Type B pancreatic cell (in vitro differentiated cells): Measurements from ENCODE around the gene MPND. TPM values are rescaled to one million over a fixed set of nuclear protein-coding genes. Genes with fewer than 3 reads are reported as not detected.

Experiments
- DNase-seq: peaks from one replicate; pipeline ENCODE4 v3.0.0; 2021; ENCODE audit warnings: mixed read lengths; ENCODE audit not compliant: unreplicated experiment; ENCODE audit errors: extremely low spot score
- H3K27ac Mint-ChIP-seq: 2 replicates; pipeline ENCODE4 v1.8.0; 2021; ENCODE audit warnings: mild to moderate bottlenecking, mixed read lengths
- H3K27me3 Mint-ChIP-seq: 2 replicates; pipeline ENCODE4 v1.8.0; 2021; ENCODE audit warnings: mixed read lengths
- H3K36me3 Mint-ChIP-seq: 2 replicates; pipeline ENCODE4 v1.8.0; 2021; ENCODE audit warnings: mixed read lengths
- H3K4me1 Mint-ChIP-seq: one replicate; pipeline ENCODE4 v1.8.0; 2021; ENCODE audit warnings: mixed read lengths; ENCODE audit not compliant: unreplicated experiment
- H3K4me3 Mint-ChIP-seq: 2 replicates; pipeline ENCODE4 v1.8.0; 2021; ENCODE audit warnings: mild to moderate bottlenecking, mixed read lengths
- H3K9me3 Mint-ChIP-seq: 2 replicates; pipeline ENCODE4 v1.8.0; 2021; ENCODE audit warnings: mixed read lengths
- CTCF ChIP-seq: fragments of 200-600 bp; sonication (generic); conservative IDR thresholded peaks from 2 replicates; pipeline ENCODE4 v1.5.0; 2021; ENCODE audit warnings: antibody characterized with exemption, mild to moderate bottlenecking
- total RNA-seq: library from RNA; stranded (reverse); gene quantifications from 2 replicates; pipeline ENCODE4 v1.2.1, GENCODE V29; 2021; ENCODE audit warnings: low replicate concordance

Gene MPND
- total RNA-seq, 1 donor from 2014 or later: 43.6 TPM

GRCh38 chr19:4362831-4363545 lies 19.6 kb downstream of the MPND start:
- Mint-ChIP-seq H3K27me3 (no peaks in the 10 kb centered on the region), H3K36me3 (no peaks in the 10 kb centered on the region), H3K9me3 (no peaks in the 10 kb centered on the region), H3K4me1 (peaks cover 3% of the 10 kb centered on the region), H3K4me3 (no peak overlapping the region), H3K27ac (no peak overlapping the region)
- peak; percentile 24 for TF ChIP-seq CTCF
- DNase-seq: no peak

GRCh38 chr19:4363571-4364304 lies 20.4 kb downstream of the MPND start:
- no peak for TF ChIP-seq CTCF
- no peaks in the 10 kb centered on the region for H3K9me3 Mint-ChIP-seq
- peaks cover 7% of the 10 kb centered on the region for H3K4me1 Mint-ChIP-seq
- H3K36me3 Mint-ChIP-seq: no peaks in the 10 kb centered on the region
- no peak overlapping the region for H3K4me3 Mint-ChIP-seq
- H3K27me3 Mint-ChIP-seq: no peaks in the 10 kb centered on the region
- DNase-seq: no peak
- no peak overlapping the region for H3K27ac Mint-ChIP-seq

DNA sequence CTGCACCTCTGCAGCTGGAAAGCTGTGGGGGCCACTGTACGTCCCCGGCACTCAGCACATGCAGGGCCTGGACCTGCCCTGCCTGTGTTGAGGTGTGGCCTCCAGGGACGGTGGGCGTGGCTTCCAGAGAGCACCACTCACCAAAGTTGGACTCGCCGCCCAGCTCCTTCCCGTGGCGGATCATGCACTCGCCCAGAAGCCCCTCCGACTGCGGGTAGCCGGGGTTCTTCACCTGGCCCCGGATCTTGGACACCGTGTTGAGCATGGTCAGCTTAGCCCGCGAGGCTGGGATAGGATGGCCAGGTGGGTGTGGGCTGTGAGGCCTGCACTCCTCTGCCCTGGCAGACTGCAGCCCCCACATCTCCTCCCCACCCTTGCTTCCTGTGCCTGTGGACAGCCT lies 22.0 kb downstream of the MPND start:
- DNase-seq: no peak
- H3K27me3 Mint-ChIP-seq: no peaks in the 10 kb centered on the region
- no peaks in the 10 kb centered on the region for H3K36me3 Mint-ChIP-seq
- no peak overlapping the region for H3K4me3 Mint-ChIP-seq
- TF ChIP-seq CTCF: no peak
- no peak overlapping the region for H3K27ac Mint-ChIP-seq
- H3K9me3 Mint-ChIP-seq: no peaks in the 10 kb centered on the region
- H3K4me1 Mint-ChIP-seq: peaks cover 11% of the 10 kb centered on the region

GRCh38 chr19:4365791-4366665 lies 22.7 kb downstream of the MPND start:
- Mint-ChIP-seq H3K4me1 (peaks cover 14% of the 10 kb centered on the region), H3K27me3 (no peaks in the 10 kb centered on the region), H3K36me3 (no peaks in the 10 kb centered on the region), H3K27ac (no peak overlapping the region), H3K4me3 (no peak overlapping the region), H3K9me3 (no peaks in the 10 kb centered on the region)
- TF ChIP-seq CTCF: no peak
- DNase-seq: no peak

DNA sequence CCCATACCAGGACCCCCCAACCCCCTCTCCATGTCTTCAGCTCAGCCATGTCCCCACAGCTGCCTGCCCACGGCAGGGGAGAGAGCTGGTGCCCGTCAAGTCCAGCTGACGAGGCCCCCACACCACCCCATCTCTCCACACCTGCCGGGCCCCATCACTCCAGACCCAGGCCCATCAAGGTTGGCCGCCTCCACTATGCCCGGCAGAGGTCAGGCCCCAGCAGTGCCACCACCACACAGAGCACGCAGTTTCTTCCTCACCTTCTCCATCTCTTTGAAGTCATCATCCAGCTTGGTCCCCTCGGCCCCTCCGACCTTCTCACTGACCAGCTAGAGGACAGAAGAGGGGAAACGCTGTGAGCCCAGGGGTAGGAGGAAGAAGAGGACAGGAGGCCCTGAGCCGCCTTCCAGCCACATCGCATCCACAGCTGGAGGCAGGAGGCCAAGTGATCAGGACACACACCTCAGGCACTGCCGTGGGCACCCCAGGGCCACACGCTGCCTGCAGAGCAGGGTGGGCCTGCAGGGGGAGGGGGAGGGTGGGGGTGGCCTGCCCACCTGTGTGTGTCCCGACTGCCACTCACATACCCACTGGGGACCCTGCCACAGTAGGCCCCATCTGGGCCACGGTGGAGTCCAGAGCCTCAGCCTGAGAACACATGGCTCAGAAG lies 23.4 kb downstream of the MPND start:
- Mint-ChIP-seq H3K9me3 (no peaks in the 10 kb centered on the region), H3K4me1 (peaks cover 17% of the 10 kb centered on the region), H3K27me3 (no peaks in the 10 kb centered on the region), H3K4me3 (no peak overlapping the region), H3K36me3 (no peaks in the 10 kb centered on the region), H3K27ac (no peak overlapping the region)
- no peak for DNase-seq
- TF ChIP-seq CTCF: no peak
